ENCODE measurements around the gene GABRG3. TPM values are rescaled to one million over a fixed set of nuclear protein-coding genes. Genes with fewer than 3 reads are reported as not detected.

The GABRG3 gene
- total RNA-seq, 1 experiment from 2014 or later = not detected

- DNase-seq (ENCODE audit: low read depth, low spot score) (no peak), ATAC-seq (no peak)
- POLR2A ChIA-PET = no interaction called here
- Histone ChIP-seq H3K9me2 (ENCODE audit: insufficient read depth) (no peaks in the 10 kb centered on the region), H3K27me3 (ENCODE audit: insufficient read depth, low read length) (no peaks in the 10 kb centered on the region), H3K27ac (ENCODE audit: low read depth, low read length) (no peak overlapping the region), H3K4me1 (ENCODE audit: control insufficient read depth in 1 of 2, insufficient read depth in 2 of 2, low read length in 2 of 2) (no peaks in the 10 kb centered on the region), H3K4me2 (ENCODE audit: low read length) (no peak overlapping the region), H3K36me3 (ENCODE audit: control insufficient read depth in 1 of 2, insufficient read depth in 2 of 2, low read length in 2 of 2) (no peaks in the 10 kb centered on the region), H2AFZ (ENCODE audit: low read depth, low read length, poor library complexity, severe bottlenecking) (no peak overlapping the region), H3K9me3 (ENCODE audit: control insufficient read depth in 1 of 2, insufficient read depth in 1 of 2, low read depth in 1 of 2, low read length in 2 of 2) (peaks cover 10 to 41% of the 10 kb centered on the region in 2 experiments; a peak in 2 of 4 replicates), H4K20me1 (ENCODE audit: insufficient read depth) (no peaks in the 10 kb centered on the region), H3K9ac (ENCODE audit: low read length) (no peak overlapping the region), H3K79me2 (ENCODE audit: insufficient read depth, low read length) (no peaks in the 10 kb centered on the region), H3K4me3 (replicated peaks in 1 of 2; ENCODE audit: low read depth in 1 of 2, low read length in 2 of 2) (no peak overlapping the region)
- TF ChIP-seq EGR1 (IDR thresholded peaks at IDR 0.05; ENCODE audit: low read depth) (no peak), ATF3 (IDR thresholded peaks at IDR 0.05) (no peak), ELF1 (IDR thresholded peaks at IDR 0.05; ENCODE audit: borderline replicate concordance, low read depth) (no peak), CEBPB (IDR thresholded peaks at IDR 0.05; ENCODE audit: low read depth) (no peak), REST (IDR thresholded peaks at IDR 0.05; ENCODE audit: low read depth) (no peak), JUND (IDR thresholded peaks at IDR 0.05) (no peak), EZH2phosphoT487 (IDR thresholded peaks at IDR 0.05; ENCODE audit: borderline replicate concordance) (no peak), CBX3 (IDR thresholded peaks at IDR 0.05; ENCODE audit: low read depth) (no peak), TCF7L2 (IDR thresholded peaks at IDR 0.05; ENCODE audit: borderline replicate concordance, extremely low read depth, insufficient read depth, insufficient read length) (no peak), ZBTB33 (IDR thresholded peaks at IDR 0.05; ENCODE audit: extremely low read depth, insufficient replicate concordance, low read length) (no peak), SIN3A (IDR thresholded peaks at IDR 0.05; ENCODE audit: low read depth) (no peak), POLR2A (IDR thresholded peaks at IDR 0.05; ENCODE audit: borderline replicate concordance, extremely low read depth, insufficient read depth, insufficient read length) (no peak), CTCF (IDR thresholded peaks at IDR 0.05 in 2 of 3, conservative IDR thresholded peaks at IDR 0.05 in 1 of 3; ENCODE audit: borderline replicate concordance in 1 of 3, insufficient read depth in 1 of 3, low read depth in 2 of 3, low read length in 2 of 3) (no peak), POLR2AphosphoS5 (IDR thresholded peaks at IDR 0.05; ENCODE audit: low read depth, low read length) (no peak), SP1 (IDR thresholded peaks at IDR 0.05; ENCODE audit: low read depth) (no peak)
- BruUV-seq (replicated peaks) = no TSS peak
- CTCF ChIA-PET = no interaction called here
- intact Hi-C loops (cut with micrococcal nuclease) = no loop called here
- RAD21 ChIA-PET (ENCODE audit: low non-redundant PET in 1 of 2, low total read pairs in 2 of 2, uncharacterized antibody in 2 of 2, unreplicated experiment in 2 of 2) = no interaction called here
Observed at GRCh38 chr15:27441120-27441519, 470.1 kb downstream of the GABRG3 start.

Data from HCT116 (cell line).